ENCODE measurements around the gene FAM76B. TPM values are rescaled to one million over a fixed set of nuclear protein-coding genes. Genes with fewer than 3 reads are reported as not detected.

FAM76B gene
- total and polyA plus RNA-seq, 9 of the 15 experiments (the other 6 are each of a cell fraction or from before 2014, with no cell fraction given) = 22.5 to 60.0 (median 35.0) TPM

DNA sequence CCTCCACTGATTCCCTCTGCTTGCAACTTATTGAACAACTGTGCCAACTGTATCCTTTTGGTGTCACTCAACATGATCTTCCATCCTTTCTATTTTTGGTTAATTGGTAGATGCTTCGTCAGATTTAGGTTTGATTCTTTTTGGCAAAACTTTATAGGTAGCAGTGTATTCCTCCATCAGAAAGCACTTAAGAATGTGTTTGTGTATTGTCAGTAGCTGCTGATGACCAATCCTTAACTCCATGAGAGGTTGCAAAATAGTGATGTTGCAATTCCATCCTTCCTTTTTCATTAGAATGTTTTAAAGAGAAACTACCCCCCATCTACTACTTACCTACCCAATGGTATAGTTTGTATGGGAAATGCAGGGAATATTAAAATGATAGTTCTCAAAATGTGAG lies 22.1 kb downstream of the FAM76B start:
- DNase-seq (ENCODE audit: extremely low read depth in 1 of 4, low spot score in 3 of 4) (no peak), ATAC-seq (no peak), FAIRE-seq (no peak)
- Histone ChIP-seq H3K79me2 (ENCODE audit: control insufficient read depth, insufficient read depth, low read length) (no peaks in the 10 kb centered on the region), H3K9ac (ENCODE audit: insufficient read depth in 1 of 2, low read depth in 2 of 2, low read length in 2 of 2) (no peak overlapping the region), H3K9me3 (replicated peaks; ENCODE audit: control insufficient read depth, insufficient read depth, low read depth, low read length) (no peaks in the 10 kb centered on the region; the same call in 1 of the 2 replicates), H3K4me3 (no peak overlapping the region), H3K4me2 (ENCODE audit: insufficient read depth, low read length) (no peak overlapping the region), H3K27ac (ENCODE audit: extremely low read depth, low read depth, low read length) (no peak overlapping the region), H3K4me1 (replicated peaks in 1 of 2; ENCODE audit: control insufficient read depth in 2 of 2, insufficient read depth in 2 of 2, low read length in 2 of 2) (no peaks in the 10 kb centered on the region), H3K36me3 (ENCODE audit: control insufficient read depth, insufficient read depth, low read length) (peaks cover 31% of the 10 kb centered on the region), H2AFZ (ENCODE audit: low read depth, low read length) (no peak overlapping the region), H3K9me1 (ENCODE audit: control insufficient read depth, insufficient read depth, low read length) (no peaks in the 10 kb centered on the region), H4K20me1 (replicated peaks; ENCODE audit: control insufficient read depth, insufficient read depth, low read length) (no peaks in the 10 kb centered on the region), H3K27me3 (ENCODE audit: control insufficient read depth in 2 of 2, insufficient read depth in 2 of 2, low read length in 2 of 2) (no peaks in the 10 kb centered on the region)
- CTCF ChIA-PET (ENCODE audit: low intra/inter-chr PET ratio) = no interaction called here
- TF ChIP-seq RBM14 (IDR thresholded peaks at IDR 0.05; ENCODE audit: borderline replicate concordance, insufficient read depth, low read depth, low read length) (no peak), PHB (CRISPR knock-in tag; IDR thresholded peaks at IDR 0.05) (no peak), CEBPG (CRISPR knock-in tag; IDR thresholded peaks at IDR 0.05) (no peak), CEBPG (tag; conservative IDR thresholded peaks at IDR 0.05 in 1 of 2, IDR thresholded peaks at IDR 0.05 in 1 of 2) (peak; percentile 32 to 79; a peak in 3 of 4 replicates), ZNF766 (CRISPR knock-in tag; conservative IDR thresholded peaks at IDR 0.05) (no peak), MXI1 (IDR thresholded peaks at IDR 0.05; ENCODE audit: low read depth, low read length) (no peak), CEBPB (tag; IDR thresholded peaks at IDR 0.05) (peak; percentile 89)
- TF ChIP-seq, protein P1, sequence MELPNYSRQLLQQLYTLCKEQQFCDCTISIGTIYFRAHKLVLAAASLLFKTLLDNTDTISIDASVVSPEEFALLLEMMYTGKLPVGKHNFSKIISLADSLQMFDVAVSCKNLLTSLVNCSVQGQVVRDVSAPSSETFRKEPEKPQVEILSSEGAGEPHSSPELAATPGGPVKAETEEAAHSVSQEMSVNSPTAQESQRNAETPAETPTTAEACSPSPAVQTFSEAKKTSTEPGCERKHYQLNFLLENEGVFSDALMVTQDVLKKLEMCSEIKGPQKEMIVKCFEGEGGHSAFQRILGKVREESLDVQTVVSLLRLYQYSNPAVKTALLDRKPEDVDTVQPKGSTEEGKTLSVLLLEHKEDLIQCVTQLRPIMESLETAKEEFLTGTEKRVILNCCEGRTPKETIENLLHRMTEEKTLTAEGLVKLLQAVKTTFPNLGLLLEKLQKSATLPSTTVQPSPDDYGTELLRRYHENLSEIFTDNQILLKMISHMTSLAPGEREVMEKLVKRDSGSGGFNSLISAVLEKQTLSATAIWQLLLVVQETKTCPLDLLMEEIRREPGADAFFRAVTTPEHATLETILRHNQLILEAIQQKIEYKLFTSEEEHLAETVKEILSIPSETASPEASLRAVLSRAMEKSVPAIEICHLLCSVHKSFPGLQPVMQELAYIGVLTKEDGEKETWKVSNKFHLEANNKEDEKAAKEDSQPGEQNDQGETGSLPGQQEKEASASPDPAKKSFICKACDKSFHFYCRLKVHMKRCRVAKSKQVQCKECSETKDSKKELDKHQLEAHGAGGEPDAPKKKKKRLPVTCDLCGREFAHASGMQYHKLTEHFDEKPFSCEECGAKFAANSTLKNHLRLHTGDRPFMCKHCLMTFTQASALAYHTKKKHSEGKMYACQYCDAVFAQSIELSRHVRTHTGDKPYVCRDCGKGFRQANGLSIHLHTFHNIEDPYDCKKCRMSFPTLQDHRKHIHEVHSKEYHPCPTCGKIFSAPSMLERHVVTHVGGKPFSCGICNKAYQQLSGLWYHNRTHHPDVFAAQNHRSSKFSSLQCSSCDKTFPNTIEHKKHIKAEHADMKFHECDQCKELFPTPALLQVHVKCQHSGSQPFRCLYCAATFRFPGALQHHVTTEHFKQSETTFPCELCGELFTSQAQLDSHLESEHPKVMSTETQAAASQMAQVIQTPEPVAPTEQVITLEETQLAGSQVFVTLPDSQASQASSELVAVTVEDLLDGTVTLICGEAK (IDR thresholded peaks at IDR 0.05) = peak; percentile 52
- TF ChIP-seq, protein P1 (CRISPR knock-in tag; IDR thresholded peaks at IDR 0.05) = no peak
- in situ Hi-C loops (cut with MboI) = no loop called here
- intact Hi-C loops (cut with micrococcal nuclease) = loop anchor here (10.0 kb wide), 2 partner anchors 403 to 703 kb away; partner anchors contain the start of gene SRSF8
- BruUV-seq (replicated peaks) = no TSS peak
- POLR2A ChIA-PET = interaction anchor here (1.5 kb wide), 1 partner anchor 20 kb away, joined by 3 read pairs; no protein-coding TSS in a partner anchor
- 88% methylated on average over 1 of the region's 1 CpG for WGBS (ENCODE audit: insufficient coverage, low coverage, missing lambda C conversion rate)

Data from K562 (cell line).